A549 (cell line): Measurements from ENCODE around the gene ZIC2. TPM values are rescaled to one million over a fixed set of nuclear protein-coding genes. Genes with fewer than 3 reads are reported as not detected.

Source experiments
- ATAC-seq, 2 experiments: fragments of 200-7000 bp in 1 of 2; fragments of >200 bp in 1 of 2; cut with Nextera tagmentation in 1 of 2; cut with Tn5 transposase in 1 of 2; 3 replicates each; pipeline versions ENCODE4 v1.8.0 to v1.9.1; 2018 to 2020; ENCODE audit warnings: mild to moderate bottlenecking in 1 of 2, moderate library complexity in 1 of 2
- CTCF ChIA-PET: fragments of 300-600 bp; sonication (Branson Sonifier 250); formaldehyde crosslinking; extraction: SDS; loops from one replicate; lab custom pipeline; 2021; ENCODE audit warnings: antibody characterized with exemption, inconsistent platforms; lab: Yijun Ruan, JAX
- POLR2A ChIA-PET: fragments of 350-600 bp; formaldehyde crosslinking; extraction: SDS; loops from one replicate; lab custom pipeline; 2021; ENCODE audit warnings: antibody characterized with exemption, inconsistent platforms; lab: Yijun Ruan, JAX
- DNase-seq, 2 experiments: peaks; one replicate each; pipeline versions ENCODE4 v3.0.0 to v3.0.0-alpha.2; 2011 to 2016; ENCODE audit warnings: low read depth in 1 of 2, low spot score in 1 of 2
- FAIRE-seq: peaks from 2 replicates; lab custom pipeline; 2011; peaks lifted over from hg19 to GRCh38; lab: Jason Lieb, UNC
- H3K27ac ChIP-seq, 2 experiments: fragments of >200 bp; sonication (Bioruptor Twin); formaldehyde crosslinking; 3 replicates each; pipeline ENCODE4 v1.5.1; 2016 to 2017
- H3K4me1 ChIP-seq: fragments of >200 bp; sonication (Bioruptor Twin); formaldehyde crosslinking; 3 replicates; pipeline ENCODE4 v1.6.1; 2016
- H3K4me2 ChIP-seq: fragments of >200 bp; sonication (Bioruptor Twin); formaldehyde crosslinking; 3 replicates; pipeline ENCODE4 v1.6.1; 2016
- H3K4me3 ChIP-seq: fragments of >200 bp; sonication (Bioruptor Twin); formaldehyde crosslinking; 3 replicates; pipeline ENCODE4 v1.5.1; 2016
- H3K9me3 ChIP-seq: fragments of >200 bp; sonication (Bioruptor Twin); formaldehyde crosslinking; 3 replicates; pipeline ENCODE4 v1.6.1; 2016
- BHLHE40 ChIP-seq: IDR thresholded peaks from 2 replicates; pipeline ENCODE4 v1.6.1; 2012; ENCODE audit warnings: low read depth, low read length, inconsistent platforms
- CEBPB ChIP-seq, 2 experiments: fragments of >200 bp in 1 of 2; sonication (Bioruptor Twin) in 1 of 2; formaldehyde crosslinking in 1 of 2; IDR thresholded peaks; 2 replicates each; pipeline ENCODE4 v1.6.1; 2012 to 2016
- CHD4 ChIP-seq: fragments of 200-600 bp; sonication (generic); IDR thresholded peaks from 2 replicates; pipeline ENCODE4 v1.6.1; 2016; ENCODE audit warnings: antibody characterized with exemption, mild to moderate bottlenecking, borderline replicate concordance
- FOXS1 ChIP-seq: fragments of 250-450 bp; sonication (Bioruptor Pico); IDR thresholded peaks from 2 replicates; pipeline ENCODE4 v1.5.0; 2020; ENCODE audit warnings: mild to moderate bottlenecking, moderate library complexity
- GATA3 ChIP-seq: IDR thresholded peaks from 2 replicates; pipeline ENCODE4 v1.6.1; 2012; ENCODE audit warnings: borderline replicate concordance
- HDAC2 ChIP-seq: fragments of 200-600 bp; sonication (generic); IDR thresholded peaks from 2 replicates; pipeline ENCODE4 v1.6.1; 2016
- HOXA7 ChIP-seq: fragments of 250-450 bp; sonication (Bioruptor Pico); IDR thresholded peaks from 2 replicates; pipeline ENCODE4 v1.5.0; 2020; ENCODE audit warnings: mild to moderate bottlenecking, moderate library complexity
- HOXB5 ChIP-seq: fragments of 250-450 bp; sonication (Bioruptor Pico); IDR thresholded peaks from 2 replicates; pipeline ENCODE4 v1.5.0; 2020; ENCODE audit warnings: mild to moderate bottlenecking, moderate library complexity
- JUNB ChIP-seq: fragments of >200 bp; sonication (Bioruptor Twin); formaldehyde crosslinking; IDR thresholded peaks from 2 replicates; pipeline ENCODE4 v1.6.1; 2016
- KDM1A ChIP-seq: fragments of 200-600 bp; sonication (generic); IDR thresholded peaks from 2 replicates; pipeline ENCODE4 v1.6.1; 2016; ENCODE audit warnings: low read depth, mild to moderate bottlenecking
- MAFK ChIP-seq: fragments of 450-650 bp; IDR thresholded peaks from 2 replicates; pipeline ENCODE4 v1.6.1; 2014; ENCODE audit not compliant: partially characterized antibody
- MAZ ChIP-seq: fragments of 150-350 bp; IDR thresholded peaks from 2 replicates; pipeline ENCODE4 v1.6.1; 2014; ENCODE audit warnings: antibody characterized with exemption, low read depth, low read length, borderline replicate concordance
- NFE2L2 ChIP-seq: fragments of 150-350 bp; conservative IDR thresholded peaks from 2 replicates; pipeline ENCODE4 v1.6.1; 2014; ENCODE audit warnings: low read length
- NPAS2 ChIP-seq: fragments of 250-450 bp; sonication (Bioruptor Pico); IDR thresholded peaks from 2 replicates; pipeline ENCODE4 v1.8.0; 2022; ENCODE audit warnings: mild to moderate bottlenecking, moderate library complexity, borderline replicate concordance
- NR3C1 ChIP-seq: fragments of >200 bp; sonication (Bioruptor Twin); formaldehyde crosslinking; IDR thresholded peaks from 3 replicates; pipeline ENCODE4 v1.6.1; 2017
- POLR2A ChIP-seq: IDR thresholded peaks from 2 replicates; pipeline ENCODE4 v1.6.1; 2012; ENCODE audit warnings: mild to moderate bottlenecking, low read length
- RAD21 ChIP-seq, 2 experiments: fragments of >200 bp in 1 of 2; sonication (Bioruptor Twin) in 1 of 2; formaldehyde crosslinking in 1 of 2; IDR thresholded peaks in 1 of 2; conservative IDR thresholded peaks in 1 of 2; 2 replicates in 1 of 2; 3 replicates in 1 of 2; pipeline ENCODE4 v1.6.1; 2012 to 2018; ENCODE audit warnings: inconsistent platforms in 1 of 2
- RARB ChIP-seq: fragments of 250-450 bp; sonication (Bioruptor Pico); IDR thresholded peaks from 2 replicates; pipeline ENCODE4 v1.8.0; 2021; ENCODE audit warnings: mild to moderate bottlenecking, moderate library complexity
- RNF2 ChIP-seq: fragments of 200-600 bp; sonication (generic); IDR thresholded peaks from 2 replicates; pipeline ENCODE4 v1.6.1; 2016; ENCODE audit warnings: low read depth, mild to moderate bottlenecking, antibody characterized with exemption, moderate library complexity, borderline replicate concordance
- SREBF2 ChIP-seq: fragments of 450-650 bp; IDR thresholded peaks from 2 replicates; pipeline ENCODE4 v1.6.1; 2014; ENCODE audit warnings: mild to moderate bottlenecking, moderate library complexity
- TFCP2L1 ChIP-seq: fragments of 250-450 bp; sonication (Bioruptor Pico); IDR thresholded peaks from 2 replicates; pipeline ENCODE4 v1.5.0; 2021; ENCODE audit warnings: mild to moderate bottlenecking
- ZFP36 ChIP-seq: fragments of 450-650 bp; IDR thresholded peaks from 2 replicates; pipeline ENCODE4 v1.6.1; 2014; ENCODE audit warnings: borderline replicate concordance; ENCODE audit not compliant: partially characterized antibody
- ZNF302 ChIP-seq: fragments of 250-450 bp; sonication (Bioruptor Pico); IDR thresholded peaks from 2 replicates; pipeline ENCODE4 v1.9.0; 2021; ENCODE audit warnings: inconsistent platforms, mild to moderate bottlenecking, moderate library complexity
- ZSCAN20 ChIP-seq: fragments of 250-450 bp; sonication (Bioruptor Pico); IDR thresholded peaks from 2 replicates; pipeline ENCODE4 v1.8.0; 2022; ENCODE audit warnings: mild to moderate bottlenecking, moderate library complexity
- WGBS: methylation state at CpG from one replicate; pipeline ENCODE4 v1.1.6; 2017; ENCODE audit errors: missing lambda C conversion rate; 5-methylcytosine and 5-hydroxymethylcytosine counted together
- polyA plus RNA-seq, 4 experiments: library from polyadenylated mRNA; depleted of rRNA in 3 of 4; stranded (reverse); fragments of >200 nt; fragmentation: RNase III in 1 of 4; extraction: RNeasy Plus Mini Kit Qiagen cat#74134 plus additional on column Dnase treatment in 1 of 4; gene quantifications; 2 replicates in 3 of 4; 3 replicates in 1 of 4; pipeline ENCODE4 v1.2.3, GENCODE V29; 2011 to 2017
- TF ChIP-seq, protein P1 (sequence below): fragments of >200 bp; sonication (Bioruptor Twin); formaldehyde crosslinking; IDR thresholded peaks from 3 replicates; pipeline ENCODE4 v1.6.1; 2016
- TF ChIP-seq, protein P2 (sequence below): fragments of 450-650 bp; IDR thresholded peaks from 2 replicates; pipeline ENCODE4 v1.6.1; 2014; ENCODE audit warnings: antibody characterized with exemption
- TF ChIP-seq, protein P3 (sequence below): IDR thresholded peaks from 2 replicates; pipeline ENCODE4 v1.6.1; 2012; ENCODE audit warnings: low read depth, borderline replicate concordance
- TF ChIP-seq, protein P4 (sequence below): IDR thresholded peaks from 2 replicates; pipeline ENCODE4 v1.6.1; 2012

The ZIC2 gene
- polyA plus RNA-seq, 2 of the 4 experiments (the other 2 are of a cell fraction): 2.1 to 10.3 TPM

DNA sequence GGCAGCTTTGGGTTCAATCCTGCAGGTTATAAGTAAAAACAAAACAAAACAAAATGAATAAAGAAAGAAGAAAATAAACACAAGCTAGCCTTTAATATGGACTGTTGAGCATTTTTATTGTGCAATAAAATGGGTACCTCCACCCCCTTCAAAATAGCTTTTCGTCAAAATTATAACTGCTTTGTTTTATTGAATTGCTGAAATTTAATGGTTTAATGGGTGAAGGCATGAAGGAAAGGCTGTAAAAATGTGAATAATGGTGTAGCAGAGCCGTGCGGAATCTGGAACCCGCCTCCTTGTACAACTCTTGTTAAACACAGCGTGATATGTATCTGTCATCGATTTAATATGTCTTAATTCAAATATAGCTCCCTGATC is 7.8 kb upstream of the ZIC2 start:
- ChIA-PET CTCF (no interaction called here), POLR2A (no interaction called here)
- no peak for DNase-seq
- 94% methylated on average over 6 of the region's 6 CpGs for WGBS
- no peak for ATAC-seq
- TF ChIP-seq, protein P1, sequence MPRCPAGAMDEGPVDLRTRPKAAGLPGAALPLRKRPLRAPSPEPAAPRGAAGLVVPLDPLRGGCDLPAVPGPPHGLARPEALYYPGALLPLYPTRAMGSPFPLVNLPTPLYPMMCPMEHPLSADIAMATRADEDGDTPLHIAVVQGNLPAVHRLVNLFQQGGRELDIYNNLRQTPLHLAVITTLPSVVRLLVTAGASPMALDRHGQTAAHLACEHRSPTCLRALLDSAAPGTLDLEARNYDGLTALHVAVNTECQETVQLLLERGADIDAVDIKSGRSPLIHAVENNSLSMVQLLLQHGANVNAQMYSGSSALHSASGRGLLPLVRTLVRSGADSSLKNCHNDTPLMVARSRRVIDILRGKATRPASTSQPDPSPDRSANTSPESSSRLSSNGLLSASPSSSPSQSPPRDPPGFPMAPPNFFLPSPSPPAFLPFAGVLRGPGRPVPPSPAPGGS: no peak
- TF ChIP-seq RNF2: no peak
- TF ChIP-seq NPAS2: no peak
- no peak for TF ChIP-seq ZFP36
- no peak for TF ChIP-seq FOXS1 (CRISPR knock-in tag)
- TF ChIP-seq, protein P2, sequence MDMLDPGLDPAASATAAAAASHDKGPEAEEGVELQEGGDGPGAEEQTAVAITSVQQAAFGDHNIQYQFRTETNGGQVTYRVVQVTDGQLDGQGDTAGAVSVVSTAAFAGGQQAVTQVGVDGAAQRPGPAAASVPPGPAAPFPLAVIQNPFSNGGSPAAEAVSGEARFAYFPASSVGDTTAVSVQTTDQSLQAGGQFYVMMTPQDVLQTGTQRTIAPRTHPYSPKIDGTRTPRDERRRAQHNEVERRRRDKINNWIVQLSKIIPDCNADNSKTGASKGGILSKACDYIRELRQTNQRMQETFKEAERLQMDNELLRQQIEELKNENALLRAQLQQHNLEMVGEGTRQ: no peak
- TF ChIP-seq MAFK: no peak
- no peak for TF ChIP-seq HOXB5 (CRISPR knock-in tag)
- TF ChIP-seq, protein P3, sequence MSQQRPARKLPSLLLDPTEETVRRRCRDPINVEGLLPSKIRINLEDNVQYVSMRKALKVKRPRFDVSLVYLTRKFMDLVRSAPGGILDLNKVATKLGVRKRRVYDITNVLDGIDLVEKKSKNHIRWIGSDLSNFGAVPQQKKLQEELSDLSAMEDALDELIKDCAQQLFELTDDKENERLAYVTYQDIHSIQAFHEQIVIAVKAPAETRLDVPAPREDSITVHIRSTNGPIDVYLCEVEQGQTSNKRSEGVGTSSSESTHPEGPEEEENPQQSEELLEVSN: no peak
- TF ChIP-seq ZNF302 (CRISPR knock-in tag): no peak
- TF ChIP-seq NFE2L2: no peak
- TF ChIP-seq BHLHE40: no peak
- TF ChIP-seq KDM1A: no peak
- TF ChIP-seq CEBPB (IDR thresholded peaks at IDR 0.05): no peak
- Histone ChIP-seq H3K4me1 (peaks cover under 1% of the 10 kb centered on the region; the same call in 1 of the 3 replicates), H3K27ac (no peak overlapping the region), H3K4me3 (no peak overlapping the region), H3K9me3 (no peaks in the 10 kb centered on the region), H3K4me2 (no peak overlapping the region)
- no peak for FAIRE-seq

DNA sequence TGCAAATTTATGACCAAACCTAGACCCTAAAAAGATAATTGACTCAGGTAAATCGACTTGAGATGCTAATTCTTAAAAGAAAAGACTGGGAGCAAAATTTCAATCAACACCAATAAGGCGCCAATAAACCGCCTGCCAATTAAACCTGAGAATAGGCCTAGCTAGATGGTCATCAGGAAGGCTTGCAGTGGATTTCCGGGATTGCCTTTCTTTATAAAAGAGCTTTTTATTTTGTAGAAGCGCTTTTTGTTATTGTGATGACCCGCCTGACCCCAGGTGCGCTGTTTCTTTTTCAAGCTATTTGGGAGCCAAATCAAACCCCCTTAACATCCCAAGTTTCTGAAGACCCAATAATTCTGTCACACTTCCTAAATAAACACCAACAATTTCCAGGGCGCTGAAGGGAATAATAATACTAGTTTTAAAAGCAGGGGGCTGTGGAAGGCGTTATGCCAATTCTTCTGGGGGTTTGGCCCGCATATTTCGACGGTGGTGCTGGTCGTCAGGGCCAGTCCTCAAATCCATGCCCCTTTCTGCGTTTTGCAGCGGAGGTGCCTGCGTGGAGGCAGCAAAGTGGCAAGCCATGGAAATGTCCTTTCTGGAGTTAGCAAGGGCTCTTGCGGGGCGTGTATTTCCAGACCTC is 7.2 kb upstream of the ZIC2 start:
- Histone ChIP-seq H3K4me2 (no peak overlapping the region), H3K4me1 (peaks cover 4% of the 10 kb centered on the region; the same call in 2 of the 3 replicates), H3K4me3 (no peak overlapping the region), H3K27ac (no peak overlapping the region), H3K9me3 (no peaks in the 10 kb centered on the region)
- no peak for ATAC-seq
- POLR2A ChIA-PET: no interaction called here
- FAIRE-seq: no peak
- TF ChIP-seq NR3C1 (no peak), POLR2A (no peak), GATA3 (no peak)
- DNase-seq: no peak
- WGBS: 82% methylated on average over 18 of the region's 18 CpGs
- CTCF ChIA-PET: interaction anchor here (0.5 kb wide), 1 partner anchor 272 kb away, joined by 4 read pairs; no protein-coding TSS in a partner anchor

DNA sequence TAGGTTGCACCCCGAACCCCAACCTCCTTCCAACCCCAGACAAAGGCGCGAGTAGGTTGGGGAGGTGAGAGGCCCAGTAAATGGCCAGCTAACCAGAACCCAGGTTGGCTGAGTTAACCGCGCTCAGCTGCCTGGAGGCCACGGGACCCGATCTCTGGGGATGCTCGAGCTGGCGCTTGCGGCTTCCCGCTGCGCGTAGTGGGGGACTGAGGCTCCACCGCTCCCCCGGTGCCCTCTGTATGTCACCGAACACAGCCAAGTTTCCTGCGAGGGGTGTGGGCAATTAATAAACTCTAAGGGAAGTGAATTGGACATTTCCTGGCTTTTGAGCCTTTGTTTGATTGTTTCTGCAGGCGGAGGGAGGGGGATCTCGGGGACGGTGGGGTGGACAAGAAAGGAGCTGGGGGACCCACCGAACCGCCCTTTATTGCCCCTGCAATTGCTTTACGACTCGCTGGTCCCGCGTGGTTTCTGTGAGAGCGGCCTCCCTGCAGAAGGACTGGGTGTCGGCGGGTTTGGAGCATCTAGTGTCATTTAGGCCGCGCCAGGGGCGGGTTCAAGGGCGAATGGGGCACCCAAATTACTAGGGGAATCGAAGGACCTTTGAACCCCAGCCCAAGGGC is 6.5 kb upstream of the ZIC2 start:
- H3K4me3 ChIP-seq: no peak overlapping the region
- no peaks in the 10 kb centered on the region for H3K9me3 ChIP-seq
- peaks cover 4% of the 10 kb centered on the region; the same call in 2 of the 3 replicates for H3K4me1 ChIP-seq
- ChIA-PET CTCF (interaction anchor here (0.5 kb wide), 1 partner anchor 272 kb away, joined by 4 read pairs; no protein-coding TSS in a partner anchor), POLR2A (no interaction called here)
- DNase-seq (no peak), ATAC-seq (no peak), FAIRE-seq (no peak)
- WGBS: 89% methylated on average over 19 of the region's 34 CpGs
- no peak overlapping the region for H3K4me2 ChIP-seq
- no peak overlapping the region for H3K27ac ChIP-seq
- TF ChIP-seq CEBPB (IDR thresholded peaks at IDR 0.05) (no peak), RAD21 (conservative IDR thresholded peaks at IDR 0.05 in 1 of 2, IDR thresholded peaks at IDR 0.05 in 1 of 2) (no peak), HOXA7 (no peak), HDAC2 (no peak), MAZ (no peak), ZSCAN20 (no peak), ZFP36 (no peak), CHD4 (no peak), TFCP2L1 (CRISPR knock-in tag) (no peak), JUNB (no peak), RARB (CRISPR knock-in tag) (no peak), SREBF2 (no peak), NPAS2 (no peak)
- TF ChIP-seq, protein P4, sequence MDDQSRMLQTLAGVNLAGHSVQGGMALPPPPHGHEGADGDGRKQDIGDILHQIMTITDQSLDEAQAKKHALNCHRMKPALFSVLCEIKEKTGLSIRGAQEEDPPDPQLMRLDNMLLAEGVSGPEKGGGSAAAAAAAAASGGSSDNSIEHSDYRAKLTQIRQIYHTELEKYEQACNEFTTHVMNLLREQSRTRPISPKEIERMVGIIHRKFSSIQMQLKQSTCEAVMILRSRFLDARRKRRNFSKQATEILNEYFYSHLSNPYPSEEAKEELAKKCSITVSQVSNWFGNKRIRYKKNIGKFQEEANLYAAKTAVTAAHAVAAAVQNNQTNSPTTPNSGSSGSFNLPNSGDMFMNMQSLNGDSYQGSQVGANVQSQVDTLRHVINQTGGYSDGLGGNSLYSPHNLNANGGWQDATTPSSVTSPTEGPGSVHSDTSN: no peak
